ENCODE measurements around the gene ACOXL.
"Not testable (repeated sequence)": the region's sequence is repeated elsewhere in the genome, so short reads cannot be mapped to it uniquely, and the experiment has no call there.

Gene ACOXL

GRCh38 chr2:110960954-110961353, 228.6 kb downstream of the ACOXL start:
- no peaks in the 10 kb centered on the region for H3K9me3 Mint-ChIP-seq
- no peak for TF ChIP-seq CTCF (IDR thresholded peaks at IDR 0.05)

GRCh38 chr2:110961643-110962042, 229.3 kb downstream of the ACOXL start:
- H3K36me3 Mint-ChIP-seq (ENCODE audit: low read depth); H3K27ac Mint-ChIP-seq; H3K4me3 Mint-ChIP-seq; H3K9me3 Mint-ChIP-seq; DNase-seq: not testable (repeated sequence)
- Mint-ChIP-seq H3K4me1 (peaks cover 33% of the 10 kb centered on the region), H3K27me3 (ENCODE audit: low read depth, poor library complexity) (peaks cover 16% of the 10 kb centered on the region)

More at GRCh38 chr2:110960954-110961353, 228.6 kb downstream of the ACOXL start:
- peaks cover 32% of the 10 kb centered on the region for H3K4me1 Mint-ChIP-seq
- no peak for DNase-seq
- no peaks in the 10 kb centered on the region for H3K36me3 Mint-ChIP-seq (ENCODE audit: low read depth)
- H3K27me3 Mint-ChIP-seq (ENCODE audit: low read depth, poor library complexity): peaks cover 19% of the 10 kb centered on the region
- H3K4me3 Mint-ChIP-seq: no peak overlapping the region
- H3K27ac Mint-ChIP-seq: peak overlapping the region; percentile 11

- Mint-ChIP-seq H3K4me3 (no peak overlapping the region), H3K36me3 (ENCODE audit: low read depth) (no peaks in the 10 kb centered on the region), H3K4me1 (peaks cover 11% of the 10 kb centered on the region), H3K27me3 (ENCODE audit: low read depth, poor library complexity) (peaks cover 7% of the 10 kb centered on the region), H3K9me3 (peaks cover 7% of the 10 kb centered on the region), H3K27ac (no peak overlapping the region)
- TF ChIP-seq CTCF (IDR thresholded peaks at IDR 0.05): no peak
- DNase-seq: no peak
Observed at GRCh38 chr2:110969696-110970095, 237.3 kb downstream of the ACOXL start.

- Mint-ChIP-seq H3K4me1 (peaks cover 11% of the 10 kb centered on the region), H3K27me3 (ENCODE audit: low read depth, poor library complexity) (peaks cover 8% of the 10 kb centered on the region), H3K9me3 (peaks cover 7% of the 10 kb centered on the region), H3K27ac (no peak overlapping the region), H3K36me3 (ENCODE audit: low read depth) (no peaks in the 10 kb centered on the region), H3K4me3 (no peak overlapping the region)
- no peak for DNase-seq
- TF ChIP-seq CTCF (IDR thresholded peaks at IDR 0.05): no peak
Observed at GRCh38 chr2:110970201-110970600, 237.8 kb downstream of the ACOXL start.

GRCh38 chr2:110971811-110972210, 239.4 kb downstream of the ACOXL start:
- no peaks in the 10 kb centered on the region for H3K36me3 Mint-ChIP-seq (ENCODE audit: low read depth)
- peaks cover 10% of the 10 kb centered on the region for H3K27me3 Mint-ChIP-seq (ENCODE audit: low read depth, poor library complexity)
- no peaks in the 10 kb centered on the region for H3K4me1 Mint-ChIP-seq
- TF ChIP-seq CTCF (IDR thresholded peaks at IDR 0.05): no peak
- peaks cover 7% of the 10 kb centered on the region for H3K9me3 Mint-ChIP-seq
- no peak for DNase-seq
- no peak overlapping the region for H3K27ac Mint-ChIP-seq
- H3K4me3 Mint-ChIP-seq: no peak overlapping the region

- Mint-ChIP-seq H3K4me3 (no peak overlapping the region), H3K4me1 (no peaks in the 10 kb centered on the region), H3K27ac (no peak overlapping the region), H3K9me3 (peaks cover 7% of the 10 kb centered on the region), H3K36me3 (ENCODE audit: low read depth) (no peaks in the 10 kb centered on the region), H3K27me3 (ENCODE audit: low read depth, poor library complexity) (peaks cover 10% of the 10 kb centered on the region)
- TF ChIP-seq CTCF (IDR thresholded peaks at IDR 0.05): no peak
- DNase-seq: no peak
Observed at GRCh38 chr2:110973262-110973661, 240.9 kb downstream of the ACOXL start.

Data from nephron progenitor cell (in vitro differentiated cells).